ENCODE data around the gene SKI. TPM values are rescaled to one million over a fixed set of nuclear protein-coding genes. Genes with fewer than 3 reads are reported as not detected.
A peak's percentile ranks its signal among the peaks of the same experiment; 100 is the strongest.

The SKI gene
- total RNA-seq, 2 donors from 2014 or later, result 46.2 to 114 TPM

- Histone ChIP-seq H3K36me3 (no peaks in the 10 kb centered on the region), H3K4me1 (replicated peaks) (peaks cover 49% of the 10 kb centered on the region), H3K27ac (peak overlapping the region; percentile 52 to 58), H3K9me3 (no peaks in the 10 kb centered on the region), H3K27me3 (replicated peaks; ENCODE audit: insufficient read depth) (no peaks in the 10 kb centered on the region), H3K4me3 (no peak overlapping the region)
- no peak for DNase-seq (ENCODE audit: low spot score)
- WGBS, result 55% methylated on average over 25 of the region's 25 CpGs
- TF ChIP-seq CTCF (IDR thresholded peaks at IDR 0.05), result no peak
- peak; percentile 20 for TF ChIP-seq POLR2AphosphoS5 (IDR thresholded peaks at IDR 0.05)
- intact Hi-C loops (cut with DNase I), result no loop called here
Observed at GRCh38 chr1:2238361-2239012, 10.4 kb downstream of the SKI start.

GRCh38 chr1:2239013-2239370, 10.9 kb downstream of the SKI start:
- Histone ChIP-seq H3K27me3 (replicated peaks; ENCODE audit: insufficient read depth) (no peaks in the 10 kb centered on the region), H3K9me3 (no peaks in the 10 kb centered on the region), H3K27ac (peak overlapping the region in 1 of 2 donors; percentile 58), H3K4me1 (replicated peaks) (peaks cover 44% of the 10 kb centered on the region), H3K4me3 (no peak overlapping the region), H3K36me3 (no peaks in the 10 kb centered on the region)
- no peak for TF ChIP-seq CTCF (IDR thresholded peaks at IDR 0.05)
- TF ChIP-seq POLR2AphosphoS5 (IDR thresholded peaks at IDR 0.05), result no peak
- no peak for TF ChIP-seq POLR2A (IDR thresholded peaks at IDR 0.05)
- 62% methylated on average over 6 of the region's 6 CpGs for WGBS
- DNase-seq (ENCODE audit: low spot score), result no peak
- intact Hi-C loops (cut with DNase I), result no loop called here

GRCh38 chr1:2239384-2239985, 11.4 kb downstream of the SKI start:
- Histone ChIP-seq H3K4me3 (no peak overlapping the region), H3K27ac (peak overlapping the region; percentile 53 to 64), H3K9me3 (no peaks in the 10 kb centered on the region), H3K36me3 (no peaks in the 10 kb centered on the region), H3K27me3 (replicated peaks; ENCODE audit: insufficient read depth) (no peaks in the 10 kb centered on the region), H3K4me1 (replicated peaks) (peaks cover 39% of the 10 kb centered on the region)
- whole genome bisulfite sequencing, result 73% methylated on average over 28 of the region's 30 CpGs
- TF ChIP-seq POLR2AphosphoS5 (IDR thresholded peaks at IDR 0.05), result no peak
- no peak for TF ChIP-seq POLR2A (IDR thresholded peaks at IDR 0.05)
- no peak for TF ChIP-seq CTCF (IDR thresholded peaks at IDR 0.05)
- intact Hi-C loops (cut with DNase I), result no loop called here
- no peak for DNase-seq (ENCODE audit: low spot score)

- TF ChIP-seq POLR2AphosphoS5 (IDR thresholded peaks at IDR 0.05) (peak; percentile 75), POLR2A (IDR thresholded peaks at IDR 0.05) (no peak)
- intact Hi-C loops (cut with DNase I), result no loop called here
- Histone ChIP-seq H3K36me3 (no peaks in the 10 kb centered on the region), H3K4me3 (no peak overlapping the region), H3K27ac (peak overlapping the region; percentile 53 to 64), H3K4me1 (replicated peaks) (peaks cover 29% of the 10 kb centered on the region), H3K9me3 (no peaks in the 10 kb centered on the region), H3K27me3 (replicated peaks; ENCODE audit: insufficient read depth) (no peaks in the 10 kb centered on the region)
- DNase-seq (ENCODE audit: low spot score), result peak; percentile 87
- 43% methylated on average over 30 of the region's 30 CpGs for WGBS
Observed at GRCh38 chr1:2240270-2241156, 12.4 kb downstream of the SKI start.

- Histone ChIP-seq H3K4me3 (no peak overlapping the region), H3K27ac (no peak overlapping the region), H3K36me3 (no peaks in the 10 kb centered on the region), H3K27me3 (replicated peaks; ENCODE audit: insufficient read depth) (no peaks in the 10 kb centered on the region), H3K4me1 (replicated peaks) (peaks cover 28% of the 10 kb centered on the region), H3K9me3 (no peaks in the 10 kb centered on the region)
- intact Hi-C loops (cut with DNase I), result no loop called here
- no peak for TF ChIP-seq POLR2A (IDR thresholded peaks at IDR 0.05)
- TF ChIP-seq POLR2AphosphoS5 (IDR thresholded peaks at IDR 0.05), result no peak
- 57% methylated on average over 13 of the region's 13 CpGs for WGBS
- DNase-seq (ENCODE audit: low spot score), result no peak
Observed at GRCh38 chr1:2241820-2242219, 13.7 kb downstream of the SKI start.

Data from prostate gland (tissue), 2 donors.